WTC11 (cell line): ENCODE measurements around the gene TENT4B.

ENCODE experiments used
- CREM ChIP-seq: sonication (generic); formaldehyde crosslinking; IDR thresholded peaks from 2 replicates; pipeline ENCODE4 v1.8.1; 2022; ENCODE audit warnings: mild to moderate bottlenecking, missing genetic modification reagents, moderate library complexity
- ESRRA ChIP-seq: sonication (generic); formaldehyde crosslinking; IDR thresholded peaks from 2 replicates; pipeline ENCODE4 v1.8.1; 2022; ENCODE audit warnings: mild to moderate bottlenecking, missing genetic modification reagents, borderline replicate concordance
- FOXJ3 ChIP-seq: sonication (generic); formaldehyde crosslinking; IDR thresholded peaks from 2 replicates; pipeline ENCODE4 v1.9.0; 2021; ENCODE audit warnings: missing genetic modification reagents, mild to moderate bottlenecking, borderline replicate concordance
- FOXK1 ChIP-seq: sonication (generic); formaldehyde crosslinking; IDR thresholded peaks from 2 replicates; pipeline ENCODE4 v1.8.0; 2022; ENCODE audit warnings: mild to moderate bottlenecking, moderate library complexity, missing genetic modification reagents
- TCF7 ChIP-seq: sonication (generic); formaldehyde crosslinking; IDR thresholded peaks from 2 replicates; pipeline ENCODE4 v1.8.0; 2022; ENCODE audit warnings: mild to moderate bottlenecking, low read depth, missing genetic modification reagents, moderate library complexity
- ZBTB21 ChIP-seq: sonication (generic); formaldehyde crosslinking; IDR thresholded peaks from 2 replicates; pipeline ENCODE4 v1.8.1; 2023; ENCODE audit warnings: mild to moderate bottlenecking, missing genetic modification reagents, borderline replicate concordance
- ZNF423 ChIP-seq: fragments of 250-450 bp; sonication (Bioruptor Pico); IDR thresholded peaks from 2 replicates; pipeline ENCODE4 v2.1.2; 2022; ENCODE audit warnings: mild to moderate bottlenecking, moderate library complexity
- TF ChIP-seq, protein P1 (sequence below): fragments of 200-600 bp; IDR thresholded peaks from 2 replicates; pipeline ENCODE4 v1.8.0; 2022; ENCODE audit warnings: antibody characterized with exemption
- TF ChIP-seq, protein P2 (sequence below): sonication (generic); formaldehyde crosslinking; IDR thresholded peaks from 2 replicates; pipeline ENCODE4 v1.8.0; 2022; ENCODE audit warnings: mild to moderate bottlenecking, missing genetic modification reagents
- TF ChIP-seq, protein P3 (sequence below): fragments of 250-450 bp; sonication (Bioruptor Pico); IDR thresholded peaks from 2 replicates; pipeline ENCODE4 v1.9.0; 2021; ENCODE audit warnings: mild to moderate bottlenecking, borderline replicate concordance
- TF ChIP-seq, protein P4 (sequence below): sonication (generic); formaldehyde crosslinking; IDR thresholded peaks from 2 replicates; pipeline ENCODE4 v1.8.1; 2022; ENCODE audit warnings: low read depth, missing genetic modification reagents, borderline replicate concordance

DNA sequence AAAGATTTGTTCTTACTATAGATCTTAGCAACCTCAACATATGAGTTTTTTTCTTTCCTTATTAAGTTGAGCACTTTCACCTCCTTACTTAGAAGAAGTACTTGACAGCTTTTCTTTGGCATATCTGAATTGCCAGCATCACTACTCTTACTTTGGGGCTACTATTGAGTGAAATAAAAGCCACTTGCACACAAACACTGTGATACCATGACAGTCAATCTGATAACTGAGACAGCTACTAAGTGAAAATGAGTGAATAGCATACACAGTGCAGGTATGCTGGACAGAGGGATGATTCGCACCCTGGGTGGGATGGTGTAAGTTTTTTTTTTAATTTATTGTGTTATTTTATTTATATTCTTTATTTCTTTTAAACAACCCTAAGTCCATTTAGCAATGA lies 13.5 kb upstream of the TENT4B start:
- TF ChIP-seq, protein P1, sequence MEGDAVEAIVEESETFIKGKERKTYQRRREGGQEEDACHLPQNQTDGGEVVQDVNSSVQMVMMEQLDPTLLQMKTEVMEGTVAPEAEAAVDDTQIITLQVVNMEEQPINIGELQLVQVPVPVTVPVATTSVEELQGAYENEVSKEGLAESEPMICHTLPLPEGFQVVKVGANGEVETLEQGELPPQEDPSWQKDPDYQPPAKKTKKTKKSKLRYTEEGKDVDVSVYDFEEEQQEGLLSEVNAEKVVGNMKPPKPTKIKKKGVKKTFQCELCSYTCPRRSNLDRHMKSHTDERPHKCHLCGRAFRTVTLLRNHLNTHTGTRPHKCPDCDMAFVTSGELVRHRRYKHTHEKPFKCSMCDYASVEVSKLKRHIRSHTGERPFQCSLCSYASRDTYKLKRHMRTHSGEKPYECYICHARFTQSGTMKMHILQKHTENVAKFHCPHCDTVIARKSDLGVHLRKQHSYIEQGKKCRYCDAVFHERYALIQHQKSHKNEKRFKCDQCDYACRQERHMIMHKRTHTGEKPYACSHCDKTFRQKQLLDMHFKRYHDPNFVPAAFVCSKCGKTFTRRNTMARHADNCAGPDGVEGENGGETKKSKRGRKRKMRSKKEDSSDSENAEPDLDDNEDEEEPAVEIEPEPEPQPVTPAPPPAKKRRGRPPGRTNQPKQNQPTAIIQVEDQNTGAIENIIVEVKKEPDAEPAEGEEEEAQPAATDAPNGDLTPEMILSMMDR = no peak
- TF ChIP-seq FOXJ3 (CRISPR knock-in tag) (no peak), ZBTB21 (CRISPR knock-in tag) (no peak), TCF7 (CRISPR knock-in tag) (no peak), FOXK1 (CRISPR knock-in tag) (no peak), CREM (CRISPR knock-in tag) (no peak), ZNF423 (CRISPR knock-in tag) (no peak), ESRRA (no peak)
- TF ChIP-seq, protein P2, sequence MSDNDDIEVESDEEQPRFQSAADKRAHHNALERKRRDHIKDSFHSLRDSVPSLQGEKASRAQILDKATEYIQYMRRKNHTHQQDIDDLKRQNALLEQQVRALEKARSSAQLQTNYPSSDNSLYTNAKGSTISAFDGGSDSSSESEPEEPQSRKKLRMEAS = no peak
- TF ChIP-seq, protein P3, sequence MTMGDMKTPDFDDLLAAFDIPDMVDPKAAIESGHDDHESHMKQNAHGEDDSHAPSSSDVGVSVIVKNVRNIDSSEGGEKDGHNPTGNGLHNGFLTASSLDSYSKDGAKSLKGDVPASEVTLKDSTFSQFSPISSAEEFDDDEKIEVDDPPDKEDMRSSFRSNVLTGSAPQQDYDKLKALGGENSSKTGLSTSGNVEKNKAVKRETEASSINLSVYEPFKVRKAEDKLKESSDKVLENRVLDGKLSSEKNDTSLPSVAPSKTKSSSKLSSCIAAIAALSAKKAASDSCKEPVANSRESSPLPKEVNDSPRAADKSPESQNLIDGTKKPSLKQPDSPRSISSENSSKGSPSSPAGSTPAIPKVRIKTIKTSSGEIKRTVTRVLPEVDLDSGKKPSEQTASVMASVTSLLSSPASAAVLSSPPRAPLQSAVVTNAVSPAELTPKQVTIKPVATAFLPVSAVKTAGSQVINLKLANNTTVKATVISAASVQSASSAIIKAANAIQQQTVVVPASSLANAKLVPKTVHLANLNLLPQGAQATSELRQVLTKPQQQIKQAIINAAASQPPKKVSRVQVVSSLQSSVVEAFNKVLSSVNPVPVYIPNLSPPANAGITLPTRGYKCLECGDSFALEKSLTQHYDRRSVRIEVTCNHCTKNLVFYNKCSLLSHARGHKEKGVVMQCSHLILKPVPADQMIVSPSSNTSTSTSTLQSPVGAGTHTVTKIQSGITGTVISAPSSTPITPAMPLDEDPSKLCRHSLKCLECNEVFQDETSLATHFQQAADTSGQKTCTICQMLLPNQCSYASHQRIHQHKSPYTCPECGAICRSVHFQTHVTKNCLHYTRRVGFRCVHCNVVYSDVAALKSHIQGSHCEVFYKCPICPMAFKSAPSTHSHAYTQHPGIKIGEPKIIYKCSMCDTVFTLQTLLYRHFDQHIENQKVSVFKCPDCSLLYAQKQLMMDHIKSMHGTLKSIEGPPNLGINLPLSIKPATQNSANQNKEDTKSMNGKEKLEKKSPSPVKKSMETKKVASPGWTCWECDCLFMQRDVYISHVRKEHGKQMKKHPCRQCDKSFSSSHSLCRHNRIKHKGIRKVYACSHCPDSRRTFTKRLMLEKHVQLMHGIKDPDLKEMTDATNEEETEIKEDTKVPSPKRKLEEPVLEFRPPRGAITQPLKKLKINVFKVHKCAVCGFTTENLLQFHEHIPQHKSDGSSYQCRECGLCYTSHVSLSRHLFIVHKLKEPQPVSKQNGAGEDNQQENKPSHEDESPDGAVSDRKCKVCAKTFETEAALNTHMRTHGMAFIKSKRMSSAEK (CRISPR knock-in tag) = no peak
- TF ChIP-seq, protein P4, sequence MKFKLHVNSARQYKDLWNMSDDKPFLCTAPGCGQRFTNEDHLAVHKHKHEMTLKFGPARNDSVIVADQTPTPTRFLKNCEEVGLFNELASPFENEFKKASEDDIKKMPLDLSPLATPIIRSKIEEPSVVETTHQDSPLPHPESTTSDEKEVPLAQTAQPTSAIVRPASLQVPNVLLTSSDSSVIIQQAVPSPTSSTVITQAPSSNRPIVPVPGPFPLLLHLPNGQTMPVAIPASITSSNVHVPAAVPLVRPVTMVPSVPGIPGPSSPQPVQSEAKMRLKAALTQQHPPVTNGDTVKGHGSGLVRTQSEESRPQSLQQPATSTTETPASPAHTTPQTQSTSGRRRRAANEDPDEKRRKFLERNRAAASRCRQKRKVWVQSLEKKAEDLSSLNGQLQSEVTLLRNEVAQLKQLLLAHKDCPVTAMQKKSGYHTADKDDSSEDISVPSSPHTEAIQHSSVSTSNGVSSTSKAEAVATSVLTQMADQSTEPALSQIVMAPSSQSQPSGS = no peak
